ENCODE results near the gene CSF1R.

GRCh38 chr5:150055326-150056074, 30.9 kb downstream of the CSF1R start:
- TF ChIP-seq JUN (IDR thresholded peaks at IDR 0.05) (no peak), HDAC2 (IDR thresholded peaks at IDR 0.05) (no peak), CTCF (IDR thresholded peaks at IDR 0.05) (no peak)

Data from A549 (cell line).